SKM-1 treated with dmso at 0.1 percent for 144 hours (cell line): ENCODE measurements around the gene TSPAN2.
A peak's percentile ranks its signal among the peaks of the same experiment; 100 is the strongest.
"Not testable (repeated sequence)": the region's sequence is repeated elsewhere in the genome, so short reads cannot be mapped to it uniquely, and the experiment has no call there.

Experiments
- DNase-seq: peaks from one replicate; lab custom pipeline; 2025; ENCODE audit not compliant: unreplicated experiment; lab: John Stamatoyannopoulos, UW

TSPAN2 gene

GRCh38 chr1:115041654-115042053, 47.6 kb downstream of the TSPAN2 start:
- no peak for DNase-seq

- DNase-seq = no peak
Measured at GRCh38 chr1:115040501-115040900, 48.8 kb downstream of the TSPAN2 start.

- DNase-seq = no peak
Measured at GRCh38 chr1:115036814-115037507, 52.3 kb downstream of the TSPAN2 start.

GRCh38 chr1:115035652-115036051, 53.7 kb downstream of the TSPAN2 start:
- DNase-seq = no peak

GRCh38 chr1:115031595-115031994, 57.7 kb downstream of the TSPAN2 start:
- no peak for DNase-seq

- DNase-seq = no peak
Measured at GRCh38 chr1:115029526-115029925, 59.8 kb downstream of the TSPAN2 start, which contains the start of gene TSHB. Gene TSHB (plus strand): TSS chr1:115029826. CDS start chr1:115033363, 3,537 bp downstream.

- no peak for DNase-seq
Measured at GRCh38 chr1:115023593-115023992, 65.7 kb downstream of the TSPAN2 start.

GRCh38 chr1:115021145-115021544, 68.2 kb downstream of the TSPAN2 start:
- DNase-seq = no peak

GRCh38 chr1:115019549-115019948, 69.8 kb downstream of the TSPAN2 start:
- DNase-seq = not testable (repeated sequence)

- DNase-seq = no peak
Measured at GRCh38 chr1:115013792-115014191, 75.5 kb downstream of the TSPAN2 start.

GRCh38 chr1:115012434-115012833, 76.9 kb downstream of the TSPAN2 start:
- DNase-seq = no peak

GRCh38 chr1:115012006-115012405, 77.3 kb downstream of the TSPAN2 start:
- peak; percentile 21 for DNase-seq

GRCh38 chr1:115006191-115006590, 83.1 kb downstream of the TSPAN2 start:
- no peak for DNase-seq
